Natural killer cell (primary cell): Measurements from ENCODE around the gene CD40. TPM values are rescaled to one million over a fixed set of nuclear protein-coding genes. Genes with fewer than 3 reads are reported as not detected.

ENCODE experiments used
- ATAC-seq, 3 donors: fragments of 150-1000 bp in 2 of 3; fragments of 200-7000 bp in 1 of 3; cut with Tn5 transposase; 1 replicate in 1 of 3; 2 replicates in 2 of 3; pipeline ENCODE4 v1.10.0; 2021; ENCODE audit warnings: mild to moderate bottlenecking in 2 of 3, moderate library complexity in 2 of 3
- DNase-seq, 2 donors: peaks; one replicate each; pipeline versions ENCODE4 v3.0.0 to v3.0.0-alpha.2; 2013 to 2021; ENCODE audit warnings: mixed read lengths in 1 of 2
- H3K27ac ChIP-seq: one replicate; pipeline ENCODE4 v1.5.1; 2013; ENCODE audit warnings: mild to moderate bottlenecking, low read length
- H3K27me3 ChIP-seq: one replicate; pipeline ENCODE4 v1.6.1; 2013; ENCODE audit warnings: low read length; ENCODE audit not compliant: control insufficient read depth, insufficient read depth
- H3K36me3 ChIP-seq: one replicate; pipeline ENCODE4 v1.6.1; 2013; ENCODE audit warnings: low read length; ENCODE audit not compliant: control insufficient read depth, insufficient read depth
- H3K4me1 ChIP-seq: one replicate; pipeline ENCODE4 v1.6.1; 2013; ENCODE audit warnings: low read length; ENCODE audit not compliant: control insufficient read depth, insufficient read depth
- H3K4me3 ChIP-seq: one replicate; pipeline ENCODE4 v1.5.1; 2013; ENCODE audit warnings: low read length
- H3K9me3 ChIP-seq: one replicate; pipeline ENCODE4 v1.6.1; 2013; ENCODE audit warnings: low read length; ENCODE audit not compliant: control insufficient read depth, insufficient read depth
- H3K27ac Mint-ChIP-seq, 2 donors: one replicate each; pipeline ENCODE4 v1.8.0; 2022; ENCODE audit warnings: mild to moderate bottlenecking in 2 of 2, mixed read lengths in 2 of 2, moderate library complexity in 1 of 2
- H3K27me3 Mint-ChIP-seq, 2 donors: one replicate each; pipeline ENCODE4 v1.8.0; 2022; ENCODE audit warnings: low read depth in 2 of 2, mixed read lengths in 2 of 2
- H3K36me3 Mint-ChIP-seq: one replicate; pipeline ENCODE4 v1.8.0; 2022; ENCODE audit warnings: mixed read lengths
- H3K4me1 Mint-ChIP-seq, 2 donors: one replicate each; pipeline ENCODE4 v1.8.0; 2022; ENCODE audit warnings: mixed read lengths in 2 of 2
- H3K4me3 Mint-ChIP-seq: one replicate; pipeline ENCODE4 v1.8.0; 2022; ENCODE audit warnings: mild to moderate bottlenecking, moderate library complexity, mixed read lengths
- H3K9me3 Mint-ChIP-seq, 2 donors: one replicate each; pipeline ENCODE4 v1.8.0; 2022; ENCODE audit warnings: mixed read lengths in 2 of 2
- WGBS: methylation state at CpG from one replicate; pipeline ENCODE4 v1.1.7; 2013; ENCODE audit warnings: missing lambda C conversion rate; ENCODE audit not compliant: insufficient coverage; 5-methylcytosine and 5-hydroxymethylcytosine counted together
- intact Hi-C: fragments of 100-400 bp; cut with micrococcal nuclease; formaldehyde crosslinking; loops from one replicate; pipeline ENCODE4 v1.14.2; 2022
- total RNA-seq, 4 donors: library from RNA; stranded (reverse); fragments of 120-200 nt in 1 of 4; gene quantifications; one replicate each; pipeline versions ENCODE4 v1.2.3 to v1.2.4, GENCODE V29; 2013 to 2022
- TF ChIP-seq, protein P1 (sequence below): fragments of 200-600 bp; IDR thresholded peaks from one replicate; pipeline ENCODE4 v1.8.0; 2022; ENCODE audit warnings: antibody characterized with exemption

Gene CD40
- total RNA-seq, 3 donors from 2014 or later (not counting 1 experiment from before 2014, with no cell fraction given) = 7.1 to 9.1 (median 7.2) TPM

DNA sequence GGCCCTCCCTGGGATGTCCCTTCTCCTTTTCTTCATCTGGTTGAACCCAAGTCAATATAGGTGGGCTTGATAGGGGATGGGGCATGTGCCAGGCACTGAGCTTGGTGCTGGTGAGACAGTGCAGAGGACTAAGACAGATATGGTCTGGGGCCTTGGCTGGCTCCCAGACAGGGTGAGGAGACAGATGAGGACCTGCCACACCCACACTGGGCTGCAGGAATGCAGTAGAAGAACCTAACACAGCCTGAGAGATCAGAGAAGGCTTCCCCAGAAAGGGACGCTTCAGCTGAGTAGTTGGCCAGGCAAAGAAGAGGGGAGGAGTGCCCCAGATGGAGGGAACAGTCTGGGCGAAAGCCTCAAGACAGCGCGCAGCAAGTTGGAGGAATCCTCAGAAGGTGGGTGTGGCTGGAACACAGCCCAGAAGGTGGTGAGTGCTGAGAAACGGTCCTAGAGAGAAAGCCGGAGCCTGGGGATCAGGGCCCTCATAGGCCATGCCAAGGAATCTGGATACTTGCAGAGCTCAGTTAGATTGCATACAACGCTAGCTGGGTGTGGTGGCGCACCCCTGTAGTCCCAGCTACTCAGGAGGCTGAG lies 26.4 kb downstream of the CD40 start:
- H3K9me3 Mint-ChIP-seq = no peaks in the 10 kb centered on the region
- Histone ChIP-seq H3K27ac (no peak overlapping the region), H3K9me3 (no peaks in the 10 kb centered on the region), H3K4me3 (no peak overlapping the region), H3K36me3 (no peaks in the 10 kb centered on the region), H3K4me1 (no peaks in the 10 kb centered on the region), H3K27me3 (peaks cover 5% of the 10 kb centered on the region)
- H3K4me1 Mint-ChIP-seq = no peaks in the 10 kb centered on the region
- H3K27me3 Mint-ChIP-seq = peaks cover 27 to 46% of the 10 kb centered on the region in 2 donors
- 86% methylated on average over 8 of the region's 8 CpGs for WGBS
- ATAC-seq (no peak), DNase-seq (no peak)
- no peak overlapping the region for H3K4me3 Mint-ChIP-seq
- no peaks in the 10 kb centered on the region for H3K36me3 Mint-ChIP-seq
- intact Hi-C loops = no loop called here
- TF ChIP-seq, protein P1, sequence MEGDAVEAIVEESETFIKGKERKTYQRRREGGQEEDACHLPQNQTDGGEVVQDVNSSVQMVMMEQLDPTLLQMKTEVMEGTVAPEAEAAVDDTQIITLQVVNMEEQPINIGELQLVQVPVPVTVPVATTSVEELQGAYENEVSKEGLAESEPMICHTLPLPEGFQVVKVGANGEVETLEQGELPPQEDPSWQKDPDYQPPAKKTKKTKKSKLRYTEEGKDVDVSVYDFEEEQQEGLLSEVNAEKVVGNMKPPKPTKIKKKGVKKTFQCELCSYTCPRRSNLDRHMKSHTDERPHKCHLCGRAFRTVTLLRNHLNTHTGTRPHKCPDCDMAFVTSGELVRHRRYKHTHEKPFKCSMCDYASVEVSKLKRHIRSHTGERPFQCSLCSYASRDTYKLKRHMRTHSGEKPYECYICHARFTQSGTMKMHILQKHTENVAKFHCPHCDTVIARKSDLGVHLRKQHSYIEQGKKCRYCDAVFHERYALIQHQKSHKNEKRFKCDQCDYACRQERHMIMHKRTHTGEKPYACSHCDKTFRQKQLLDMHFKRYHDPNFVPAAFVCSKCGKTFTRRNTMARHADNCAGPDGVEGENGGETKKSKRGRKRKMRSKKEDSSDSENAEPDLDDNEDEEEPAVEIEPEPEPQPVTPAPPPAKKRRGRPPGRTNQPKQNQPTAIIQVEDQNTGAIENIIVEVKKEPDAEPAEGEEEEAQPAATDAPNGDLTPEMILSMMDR = no peak
- no peak overlapping the region for H3K27ac Mint-ChIP-seq

GRCh38 chr20:46145713-46146112 lies 27.6 kb downstream of the CD40 start:
- Histone ChIP-seq H3K27me3 (peaks cover 2% of the 10 kb centered on the region), H3K36me3 (no peaks in the 10 kb centered on the region), H3K9me3 (no peaks in the 10 kb centered on the region), H3K4me1 (no peaks in the 10 kb centered on the region), H3K4me3 (no peak overlapping the region), H3K27ac (no peak overlapping the region)
- Mint-ChIP-seq H3K36me3 (no peaks in the 10 kb centered on the region), H3K4me3 (no peak overlapping the region), H3K27ac (no peak overlapping the region), H3K9me3 (no peaks in the 10 kb centered on the region), H3K27me3 (peaks cover 21 to 35% of the 10 kb centered on the region in 2 donors), H3K4me1 (no peaks in the 10 kb centered on the region)
- TF ChIP-seq, protein P1 = no peak
- intact Hi-C loops = no loop called here
- ATAC-seq (no peak), DNase-seq (no peak)
- 64% methylated on average over 3 of the region's 3 CpGs for WGBS

GRCh38 chr20:46148313-46149208 lies 30.4 kb downstream of the CD40 start:
- H3K9me3 Mint-ChIP-seq = no peaks in the 10 kb centered on the region
- no peaks in the 10 kb centered on the region for H3K9me3 ChIP-seq
- H3K27ac Mint-ChIP-seq = no peak overlapping the region
- 80% methylated on average over 14 of the region's 14 CpGs for WGBS
- no peaks in the 10 kb centered on the region for H3K36me3 Mint-ChIP-seq
- H3K4me3 Mint-ChIP-seq = no peak overlapping the region
- no peaks in the 10 kb centered on the region for H3K27me3 ChIP-seq
- no peak overlapping the region for H3K4me3 ChIP-seq
- DNase-seq (no peak), ATAC-seq (no peak)
- H3K27ac ChIP-seq = no peak overlapping the region
- H3K36me3 ChIP-seq = no peaks in the 10 kb centered on the region
- TF ChIP-seq, protein P1 = no peak
- no peaks in the 10 kb centered on the region for H3K4me1 ChIP-seq
- no peaks in the 10 kb centered on the region for H3K4me1 Mint-ChIP-seq
- intact Hi-C loops = no loop called here
- H3K27me3 Mint-ChIP-seq = peaks cover 6 to 7% of the 10 kb centered on the region in 2 donors
